Spleen (tissue), 11 donors: ENCODE results near the gene LGR6. TPM values are rescaled to one million over a fixed set of nuclear protein-coding genes. Genes with fewer than 3 reads are reported as not detected.
A peak's percentile ranks its signal among the peaks of the same experiment; 100 is the strongest.

Source experiments
- DNase-seq: peaks from one replicate; pipeline ENCODE4 v3.0.0-alpha.2; 2020
- H3K27ac ChIP-seq, 8 donors: fragments of 200-600 bp; sonication (generic) in 7 of 8; 1 replicate in 4 of 8; 2 replicates in 4 of 8; pipeline versions ENCODE4 v1.5.0 to v1.8.0; 2016 to 2021; ENCODE audit warnings: inconsistent platforms in 4 of 8, mild to moderate bottlenecking in 4 of 8, moderate library complexity in 1 of 8
- H3K27me3 ChIP-seq, 7 donors: fragments of 200-600 bp; sonication (generic) in 6 of 7; replicated peaks in 1 of 7; 1 replicate in 4 of 7; 2 replicates in 3 of 7; pipeline versions ENCODE4 v1.5.0 to v1.8.0; 2016 to 2021; ENCODE audit warnings: inconsistent platforms in 3 of 7, mild to moderate bottlenecking in 1 of 7
- H3K36me3 ChIP-seq, 6 donors: fragments of 200-600 bp; sonication (generic) in 5 of 6; 1 replicate in 4 of 6; 2 replicates in 2 of 6; pipeline versions ENCODE4 v1.5.0 to v1.8.0; 2016 to 2021; ENCODE audit warnings: inconsistent platforms in 2 of 6
- H3K4me1 ChIP-seq, 6 donors: fragments of 200-600 bp; sonication (generic) in 5 of 6; 1 replicate in 3 of 6; 2 replicates in 3 of 6; pipeline versions ENCODE4 v1.5.0 to v1.8.0; 2016 to 2021; ENCODE audit warnings: inconsistent platforms in 3 of 6
- H3K4me3 ChIP-seq, 8 donors: fragments of 200-600 bp; sonication (generic) in 7 of 8; 1 replicate in 4 of 8; 2 replicates in 4 of 8; pipeline versions ENCODE4 v1.5.0 to v1.8.0; 2016 to 2021; ENCODE audit warnings: inconsistent platforms in 4 of 8, mild to moderate bottlenecking in 4 of 8, moderate library complexity in 2 of 8
- H3K9me3 ChIP-seq, 8 donors: fragments of 200-600 bp; sonication (generic) in 7 of 8; 1 replicate in 4 of 8; 2 replicates in 4 of 8; pipeline versions ENCODE4 v1.5.0 to v1.8.0; 2016 to 2021; ENCODE audit warnings: inconsistent platforms in 4 of 8
- POLR2A ChIP-seq, 3 donors: fragments of 450-650 bp; IDR thresholded peaks; one replicate each; pipeline ENCODE4 v1.5.1; 2017; ENCODE audit warnings: antibody characterized with exemption in 3 of 3, mild to moderate bottlenecking in 1 of 3
- POLR2AphosphoS5 ChIP-seq, 3 donors: sonication (generic); formaldehyde crosslinking; IDR thresholded peaks; one replicate each; pipeline ENCODE4 v1.5.1; 2017; ENCODE audit warnings: antibody characterized with exemption in 3 of 3
- WGBS, 5 donors: extraction: QIAGEN DNeasy Blood & Tissue Kit in 3 of 5; methylation state at CpG; one replicate each; pipeline versions ENCODE4 v1.1.5 to v1.1.7; 2013 to 2018; 5-methylcytosine and 5-hydroxymethylcytosine counted together
- intact Hi-C: fragments of 100-400 bp; cut with DNase I; formaldehyde crosslinking; loops from one replicate; pipeline ENCODE4 v1.15.0; 2023; ENCODE audit warnings: low total_unique reads
- polyA plus RNA-seq, 3 donors: library from polyadenylated mRNA; stranded (reverse); fragments of 200-250 nt; gene quantifications; one replicate each; pipeline ENCODE4 v1.2.1, GENCODE V29; 2013
- total RNA-seq, 7 donors: library from RNA; depleted of rRNA in 3 of 7; stranded (reverse); fragments of >200 nt in 3 of 7; fragmentation: NEBNext Ultra II Directional in 4 of 7; extraction: Animal tissue kit (Norgen Biotek cat#: 25700) in 4 of 7; gene quantifications; one replicate each; pipeline versions ENCODE4 v1.1.0 to v1.2.1, GENCODE V29; 2016 to 2021
- TF ChIP-seq, protein P1 (sequence below), 11 experiments: fragments of 200-600 bp in 7 of 11; fragments of 450-650 bp in 4 of 11; sonication (generic) in 4 of 11; IDR thresholded peaks in 8 of 11; conservative IDR thresholded peaks in 3 of 11; 1 replicate in 7 of 11; 2 replicates in 4 of 11; pipeline versions ENCODE4 v1.4.0 to v1.8.0; 2016 to 2021; ENCODE audit warnings: antibody characterized with exemption in 11 of 11, inconsistent platforms in 4 of 11, mild to moderate bottlenecking in 1 of 11
- donor health status: healthy with polysubstance abuse.
- donor health status: DM: no; HTN: no; CAD: no; lungs with moderate emphysema.
- donor health status: DM: no; HTN: no; CAD: no.
- donor health status: Bipolar disorder and iron deficiency.
- donor health status: healthy.
- donor health status: DM: no; HTN: no; CAD: no.
- donor health status: DM: yes; HTN: yes; CAD: no.

LGR6 gene
- total and polyA plus RNA-seq, 10 donors: 0.61 to 24.5 (median 5.3) TPM

- no peak overlapping the region for H3K27ac ChIP-seq
- no peaks in the 10 kb centered on the region for H3K36me3 ChIP-seq
- intact Hi-C loops: no loop called here
- TF ChIP-seq POLR2AphosphoS5 (IDR thresholded peaks at IDR 0.05) (no peak), POLR2A (IDR thresholded peaks at IDR 0.05) (no peak)
- TF ChIP-seq, protein P1, sequence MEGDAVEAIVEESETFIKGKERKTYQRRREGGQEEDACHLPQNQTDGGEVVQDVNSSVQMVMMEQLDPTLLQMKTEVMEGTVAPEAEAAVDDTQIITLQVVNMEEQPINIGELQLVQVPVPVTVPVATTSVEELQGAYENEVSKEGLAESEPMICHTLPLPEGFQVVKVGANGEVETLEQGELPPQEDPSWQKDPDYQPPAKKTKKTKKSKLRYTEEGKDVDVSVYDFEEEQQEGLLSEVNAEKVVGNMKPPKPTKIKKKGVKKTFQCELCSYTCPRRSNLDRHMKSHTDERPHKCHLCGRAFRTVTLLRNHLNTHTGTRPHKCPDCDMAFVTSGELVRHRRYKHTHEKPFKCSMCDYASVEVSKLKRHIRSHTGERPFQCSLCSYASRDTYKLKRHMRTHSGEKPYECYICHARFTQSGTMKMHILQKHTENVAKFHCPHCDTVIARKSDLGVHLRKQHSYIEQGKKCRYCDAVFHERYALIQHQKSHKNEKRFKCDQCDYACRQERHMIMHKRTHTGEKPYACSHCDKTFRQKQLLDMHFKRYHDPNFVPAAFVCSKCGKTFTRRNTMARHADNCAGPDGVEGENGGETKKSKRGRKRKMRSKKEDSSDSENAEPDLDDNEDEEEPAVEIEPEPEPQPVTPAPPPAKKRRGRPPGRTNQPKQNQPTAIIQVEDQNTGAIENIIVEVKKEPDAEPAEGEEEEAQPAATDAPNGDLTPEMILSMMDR (IDR thresholded peaks at IDR 0.05 in 8 of 11, conservative IDR thresholded peaks at IDR 0.05 in 3 of 11): no peak
- H3K4me1 ChIP-seq: peaks cover 0 to 7% (median 2%) of the 10 kb centered on the region in 6 donors
- DNase-seq: no peak
- H3K4me3 ChIP-seq: no peak overlapping the region
- H3K9me3 ChIP-seq: no peaks in the 10 kb centered on the region
- peaks cover 0 to 6% (median 0%) of the 10 kb centered on the region in 7 donors for H3K27me3 ChIP-seq
- WGBS, 5 donors: 68 to 89% (median 81%) methylated on average over 4 to 8 of the region's 8 CpGs
These were observed 37.5 kb downstream of the LGR6 start for GRCh38 chr1:202230939-202231645.

GRCh38 chr1:202233171-202233570 lies 39.6 kb downstream of the LGR6 start:
- Histone ChIP-seq H3K4me1 (peaks cover 0 to 2% (median 0%) of the 10 kb centered on the region in 6 donors), H3K27me3 (peaks cover 0 to 20% (median 10%) of the 10 kb centered on the region in 7 donors), H3K27ac (no peak overlapping the region), H3K36me3 (no peaks in the 10 kb centered on the region), H3K9me3 (no peaks in the 10 kb centered on the region), H3K4me3 (no peak overlapping the region)
- intact Hi-C loops: no loop called here
- TF ChIP-seq POLR2A (IDR thresholded peaks at IDR 0.05) (no peak), POLR2AphosphoS5 (IDR thresholded peaks at IDR 0.05) (no peak)
- TF ChIP-seq, protein P1 (IDR thresholded peaks at IDR 0.05 in 8 of 11, conservative IDR thresholded peaks at IDR 0.05 in 3 of 11): no peak
- 48 to 87% (median 79%) methylated on average over 4 of the region's 4 CpGs for WGBS, 5 donors
- peak; percentile 35 for DNase-seq

DNA sequence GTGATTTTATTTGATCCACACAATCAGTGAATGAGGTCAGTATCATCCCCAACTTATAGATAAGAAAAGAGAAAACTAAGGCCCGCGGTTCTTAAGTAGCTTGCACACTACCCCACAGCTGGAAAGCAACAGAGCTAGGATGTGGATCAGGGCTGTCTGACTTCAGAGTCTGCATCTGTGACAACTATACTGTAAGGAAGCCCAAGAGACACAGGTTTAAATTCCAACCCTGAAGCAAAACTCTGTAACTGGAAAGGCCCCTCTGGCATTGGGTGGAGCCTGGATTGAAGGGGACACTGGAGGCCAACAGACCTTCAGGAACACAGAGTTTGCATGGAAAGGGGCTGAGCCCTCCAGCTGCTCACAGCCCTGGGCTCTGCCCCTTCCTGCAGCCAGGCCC lies 40.2 kb downstream of the LGR6 start:
- H3K4me3 ChIP-seq: no peak overlapping the region
- no peaks in the 10 kb centered on the region for H3K4me1 ChIP-seq
- H3K36me3 ChIP-seq: no peaks in the 10 kb centered on the region
- intact Hi-C loops: no loop called here
- H3K27me3 ChIP-seq: peaks cover 0 to 20% (median 10%) of the 10 kb centered on the region in 7 donors
- no peaks in the 10 kb centered on the region for H3K9me3 ChIP-seq
- TF ChIP-seq POLR2AphosphoS5 (IDR thresholded peaks at IDR 0.05): no peak
- TF ChIP-seq, protein P1 (IDR thresholded peaks at IDR 0.05 in 8 of 11, conservative IDR thresholded peaks at IDR 0.05 in 3 of 11): no peak
- no peak for TF ChIP-seq POLR2A (IDR thresholded peaks at IDR 0.05)
- no peak overlapping the region for H3K27ac ChIP-seq
- 87 to 95% (median 93%) methylated on average over 2 of the region's 2 CpGs for WGBS, 5 donors
- peak; percentile 18 for DNase-seq

GRCh38 chr1:202234331-202235002 lies 40.9 kb downstream of the LGR6 start:
- Histone ChIP-seq H3K4me1 (no peaks in the 10 kb centered on the region), H3K9me3 (no peaks in the 10 kb centered on the region), H3K27ac (no peak overlapping the region), H3K27me3 (peaks cover 0 to 20% (median 10%) of the 10 kb centered on the region in 7 donors), H3K4me3 (no peak overlapping the region), H3K36me3 (no peaks in the 10 kb centered on the region)
- TF ChIP-seq POLR2A (IDR thresholded peaks at IDR 0.05) (no peak), POLR2AphosphoS5 (IDR thresholded peaks at IDR 0.05) (no peak)
- TF ChIP-seq, protein P1 (IDR thresholded peaks at IDR 0.05 in 8 of 11, conservative IDR thresholded peaks at IDR 0.05 in 3 of 11): no peak
- DNase-seq: no peak
- intact Hi-C loops: no loop called here
- 75 to 85% (median 79%) methylated on average over 3 of the region's 3 CpGs for WGBS, 5 donors
